Right lobe of liver (tissue), 4 donors: ENCODE results near the gene PLEKHA1.

ENCODE experiments used
- POLR2A ChIP-seq: fragments of 450-650 bp; IDR thresholded peaks from one replicate; pipeline ENCODE4 v1.6.1; 2017; ENCODE audit warnings: antibody characterized with exemption, mild to moderate bottlenecking
- TF ChIP-seq, protein P1 (sequence below), 4 donors: fragments of 200-600 bp in 3 of 4; fragments of 450-650 bp in 1 of 4; IDR thresholded peaks; one replicate each; pipeline versions ENCODE4 v1.5.1 to v1.8.0; 2016 to 2022; ENCODE audit warnings: antibody characterized with exemption in 4 of 4, mild to moderate bottlenecking in 2 of 4
- donor health status: DM: no; HTN: no; CAD: no.
- donor health status: DM: no; HTN: no; CAD: no.
- donor health status: DM: no; HTN: yes; CAD: no.

DNA sequence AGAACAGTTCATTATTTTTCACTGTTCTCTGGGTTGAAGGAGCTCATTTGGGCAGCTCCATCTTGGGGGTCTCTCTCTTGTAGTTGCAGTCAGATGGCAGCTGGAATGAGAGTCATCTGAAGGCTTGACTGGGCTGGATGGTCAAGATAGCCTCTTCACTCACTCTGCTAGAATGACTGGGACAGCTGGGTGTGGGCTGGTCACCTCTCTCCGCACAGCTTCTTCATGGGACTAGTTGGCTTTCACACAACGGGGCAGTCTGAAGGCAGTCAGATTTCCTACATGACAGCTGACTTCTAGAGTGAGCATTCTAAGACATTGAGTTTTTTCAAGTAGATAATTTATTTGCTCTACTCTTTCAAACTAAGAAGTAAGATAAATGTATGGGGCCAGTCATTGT, 13.1 kb downstream of the PLEKHA1 start:
- no peak for TF ChIP-seq POLR2A
- TF ChIP-seq, protein P1, sequence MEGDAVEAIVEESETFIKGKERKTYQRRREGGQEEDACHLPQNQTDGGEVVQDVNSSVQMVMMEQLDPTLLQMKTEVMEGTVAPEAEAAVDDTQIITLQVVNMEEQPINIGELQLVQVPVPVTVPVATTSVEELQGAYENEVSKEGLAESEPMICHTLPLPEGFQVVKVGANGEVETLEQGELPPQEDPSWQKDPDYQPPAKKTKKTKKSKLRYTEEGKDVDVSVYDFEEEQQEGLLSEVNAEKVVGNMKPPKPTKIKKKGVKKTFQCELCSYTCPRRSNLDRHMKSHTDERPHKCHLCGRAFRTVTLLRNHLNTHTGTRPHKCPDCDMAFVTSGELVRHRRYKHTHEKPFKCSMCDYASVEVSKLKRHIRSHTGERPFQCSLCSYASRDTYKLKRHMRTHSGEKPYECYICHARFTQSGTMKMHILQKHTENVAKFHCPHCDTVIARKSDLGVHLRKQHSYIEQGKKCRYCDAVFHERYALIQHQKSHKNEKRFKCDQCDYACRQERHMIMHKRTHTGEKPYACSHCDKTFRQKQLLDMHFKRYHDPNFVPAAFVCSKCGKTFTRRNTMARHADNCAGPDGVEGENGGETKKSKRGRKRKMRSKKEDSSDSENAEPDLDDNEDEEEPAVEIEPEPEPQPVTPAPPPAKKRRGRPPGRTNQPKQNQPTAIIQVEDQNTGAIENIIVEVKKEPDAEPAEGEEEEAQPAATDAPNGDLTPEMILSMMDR (IDR thresholded peaks at IDR 0.05) = no peak
